ENCODE data around the gene GORAB. TPM values are rescaled to one million over a fixed set of nuclear protein-coding genes. Genes with fewer than 3 reads are reported as not detected.
A peak's percentile ranks its signal among the peaks of the same experiment; 100 is the strongest.

GORAB gene
- total and polyA plus RNA-seq, 2 experiments from 2014 or later, result 14.7 to 16.4 TPM

DNA sequence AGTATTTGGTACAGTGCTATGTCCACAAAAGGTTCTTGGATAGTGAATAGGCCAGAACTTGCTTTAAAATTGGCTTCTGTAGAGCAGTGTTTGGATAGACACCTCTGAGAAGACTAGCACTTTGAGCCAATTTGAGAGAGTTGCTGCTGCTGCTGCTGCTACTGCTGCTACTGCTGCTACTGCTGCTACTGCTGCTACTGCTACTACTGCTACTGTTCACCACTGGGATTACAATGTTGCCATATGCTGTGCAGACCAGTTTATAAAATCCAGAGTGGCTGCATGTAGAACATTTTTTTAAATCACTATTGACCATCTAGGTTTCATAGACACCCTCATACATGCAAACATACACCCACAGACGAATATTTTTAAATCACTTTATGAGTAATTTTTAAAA, 15.3 kb downstream of the GORAB start:
- TF ChIP-seq EZH2 (IDR thresholded peaks at IDR 0.05; ENCODE audit: insufficient read depth, poor library complexity, severe bottlenecking), result no peak
- no peak for TF ChIP-seq EZH2phosphoT487 (IDR thresholded peaks at IDR 0.05; ENCODE audit: insufficient read depth, low read depth)
- Histone ChIP-seq H3K27me3 (replicated peaks; ENCODE audit: insufficient read depth) (no peaks in the 10 kb centered on the region), H3K9me3 (ENCODE audit: low read depth) (no peaks in the 10 kb centered on the region), H3K36me3 (ENCODE audit: low read depth) (peaks cover 77% of the 10 kb centered on the region), H3K4me2 (ENCODE audit: unreplicated experiment) (no peak overlapping the region), H3K9me2 (ENCODE audit: insufficient read depth) (no peaks in the 10 kb centered on the region), H3F3A (ENCODE audit: insufficient read depth) (peaks cover 28% of the 10 kb centered on the region), H4K20me1 (ENCODE audit: insufficient read depth) (no peaks in the 10 kb centered on the region), H3K79me2 (ENCODE audit: insufficient read depth) (peaks cover 44% of the 10 kb centered on the region), H3K4me3 (no peak overlapping the region), H3K9ac (no peak overlapping the region), H3K4me1 (ENCODE audit: insufficient read depth) (peaks cover 16% of the 10 kb centered on the region), H3K27ac (no peak overlapping the region), H2AFZ (no peak overlapping the region)
- in situ Hi-C loops (cut with MboI), result loop anchor here (25.0 kb wide), 1 partner anchor 535 kb away; no protein-coding TSS in a partner anchor
- no peak for DNase-seq
- 96 to 98% methylated on average over 1 of the region's 1 CpG for WGBS, 2 experiments (ENCODE audit: low coverage in 1 of 2, low lambda C conversion rate in 2 of 2, missing lambda C conversion rate in 2 of 2)

GRCh38 chr1:170548497-170548896, 16.5 kb downstream of the GORAB start:
- H3K9me3 ChIP-seq (ENCODE audit: low read depth), result no peaks in the 10 kb centered on the region
- H3K79me2 ChIP-seq (ENCODE audit: insufficient read depth), result peaks cover 39% of the 10 kb centered on the region
- peaks cover 28% of the 10 kb centered on the region for H3F3A ChIP-seq (ENCODE audit: insufficient read depth)
- H3K4me1 ChIP-seq (ENCODE audit: insufficient read depth), result peaks cover 16% of the 10 kb centered on the region
- H3K36me3 ChIP-seq (ENCODE audit: low read depth), result peaks cover 77% of the 10 kb centered on the region
- H3K27me3 ChIP-seq (replicated peaks; ENCODE audit: insufficient read depth), result no peaks in the 10 kb centered on the region
- no peak overlapping the region for H3K4me3 ChIP-seq
- H2AFZ ChIP-seq, result no peak overlapping the region
- H3K4me2 ChIP-seq (ENCODE audit: unreplicated experiment), result no peak overlapping the region
- DNase-seq, result no peak
- no peaks in the 10 kb centered on the region for H3K9me2 ChIP-seq (ENCODE audit: insufficient read depth)
- H4K20me1 ChIP-seq (ENCODE audit: insufficient read depth), result no peaks in the 10 kb centered on the region
- H3K27ac ChIP-seq, result no peak overlapping the region
- in situ Hi-C loops (cut with MboI), result loop anchor here (25.0 kb wide), 1 partner anchor 536 kb away; no protein-coding TSS in a partner anchor
- no peak overlapping the region for H3K9ac ChIP-seq
- TF ChIP-seq EZH2phosphoT487 (IDR thresholded peaks at IDR 0.05; ENCODE audit: insufficient read depth, low read depth), result no peak
- TF ChIP-seq EZH2 (IDR thresholded peaks at IDR 0.05; ENCODE audit: insufficient read depth, poor library complexity, severe bottlenecking), result no peak

GRCh38 chr1:170555370-170555769, 23.4 kb downstream of the GORAB start:
- Histone ChIP-seq H3F3A (ENCODE audit: insufficient read depth) (peaks cover 57% of the 10 kb centered on the region), H3K9ac (no peak overlapping the region), H2AFZ (no peak overlapping the region), H4K20me1 (ENCODE audit: insufficient read depth) (no peaks in the 10 kb centered on the region), H3K4me2 (ENCODE audit: unreplicated experiment) (no peak overlapping the region), H3K4me1 (ENCODE audit: insufficient read depth) (peaks cover 27% of the 10 kb centered on the region), H3K27ac (no peak overlapping the region), H3K27me3 (replicated peaks; ENCODE audit: insufficient read depth) (no peaks in the 10 kb centered on the region), H3K79me2 (ENCODE audit: insufficient read depth) (no peaks in the 10 kb centered on the region), H3K4me3 (no peak overlapping the region), H3K9me2 (ENCODE audit: insufficient read depth) (no peaks in the 10 kb centered on the region), H3K36me3 (ENCODE audit: low read depth) (peaks cover 31% of the 10 kb centered on the region), H3K9me3 (ENCODE audit: low read depth) (no peaks in the 10 kb centered on the region)
- WGBS, 2 experiments (ENCODE audit: low coverage in 1 of 2, low lambda C conversion rate in 2 of 2, missing lambda C conversion rate in 2 of 2), result 93 to 94% methylated on average over 1 of the region's 1 CpG
- in situ Hi-C loops (cut with MboI), result no loop called here
- no peak for DNase-seq
- TF ChIP-seq EZH2phosphoT487 (IDR thresholded peaks at IDR 0.05; ENCODE audit: insufficient read depth, low read depth) (no peak), EZH2 (IDR thresholded peaks at IDR 0.05; ENCODE audit: insufficient read depth, poor library complexity, severe bottlenecking) (no peak)

- Histone ChIP-seq H3K9me3 (ENCODE audit: low read depth) (no peaks in the 10 kb centered on the region), H3K4me2 (ENCODE audit: unreplicated experiment) (no peak overlapping the region), H3K9me2 (ENCODE audit: insufficient read depth) (no peaks in the 10 kb centered on the region), H3K9ac (no peak overlapping the region), H3K4me1 (ENCODE audit: insufficient read depth) (peaks cover 27% of the 10 kb centered on the region), H3K36me3 (ENCODE audit: low read depth) (peaks cover 20% of the 10 kb centered on the region), H3F3A (ENCODE audit: insufficient read depth) (peaks cover 72% of the 10 kb centered on the region), H3K27ac (peak overlapping the region; percentile 68), H3K4me3 (no peak overlapping the region), H3K79me2 (ENCODE audit: insufficient read depth) (no peaks in the 10 kb centered on the region), H4K20me1 (ENCODE audit: insufficient read depth) (no peaks in the 10 kb centered on the region), H2AFZ (no peak overlapping the region), H3K27me3 (replicated peaks; ENCODE audit: insufficient read depth) (no peaks in the 10 kb centered on the region)
- TF ChIP-seq EZH2 (IDR thresholded peaks at IDR 0.05; ENCODE audit: insufficient read depth, poor library complexity, severe bottlenecking) (no peak), EZH2phosphoT487 (IDR thresholded peaks at IDR 0.05; ENCODE audit: insufficient read depth, low read depth) (no peak)
- DNase-seq, result peak; percentile 78
- in situ Hi-C loops (cut with MboI), result no loop called here
Observed at GRCh38 chr1:170556917-170557316, 25.0 kb downstream of the GORAB start.

DNA sequence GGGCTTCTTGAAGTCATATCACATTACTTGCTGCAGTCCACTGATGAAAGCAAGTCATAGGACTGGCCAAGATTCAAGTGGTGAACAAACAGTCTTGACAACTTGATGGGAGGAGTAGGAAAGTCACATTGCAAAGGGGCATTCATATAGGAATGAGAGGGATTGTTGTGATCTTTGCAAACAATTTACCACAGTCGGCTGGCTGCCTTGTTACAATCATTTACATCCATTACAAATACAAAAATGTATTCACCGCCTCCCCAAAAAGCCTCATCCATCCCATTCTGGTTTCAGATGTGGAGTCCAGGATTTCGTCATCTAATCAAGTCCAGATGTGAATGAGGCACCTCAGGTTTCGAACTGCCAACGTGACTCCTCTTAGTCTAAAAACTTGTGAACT, 26.8 kb downstream of the GORAB start:
- Histone ChIP-seq H2AFZ (no peak overlapping the region), H3K4me1 (ENCODE audit: insufficient read depth) (peaks cover 46% of the 10 kb centered on the region), H3K4me2 (ENCODE audit: unreplicated experiment) (no peak overlapping the region), H3F3A (ENCODE audit: insufficient read depth) (peaks cover 74% of the 10 kb centered on the region), H3K79me2 (ENCODE audit: insufficient read depth) (no peaks in the 10 kb centered on the region), H3K9me2 (ENCODE audit: insufficient read depth) (no peaks in the 10 kb centered on the region; the same call in 1 of the 2 replicates), H3K9ac (no peak overlapping the region), H3K4me3 (no peak overlapping the region), H3K9me3 (ENCODE audit: low read depth) (no peaks in the 10 kb centered on the region), H4K20me1 (ENCODE audit: insufficient read depth) (no peaks in the 10 kb centered on the region), H3K36me3 (ENCODE audit: low read depth) (peaks cover 2% of the 10 kb centered on the region; the same call in 1 of the 2 replicates), H3K27me3 (replicated peaks; ENCODE audit: insufficient read depth) (no peaks in the 10 kb centered on the region), H3K27ac (no peak overlapping the region)
- 62 to 65% methylated on average over 5 of the region's 5 CpGs for WGBS, 2 experiments (ENCODE audit: low coverage in 1 of 2, low lambda C conversion rate in 2 of 2, missing lambda C conversion rate in 2 of 2)
- in situ Hi-C loops (cut with MboI), result no loop called here
- TF ChIP-seq EZH2phosphoT487 (IDR thresholded peaks at IDR 0.05; ENCODE audit: insufficient read depth, low read depth), result no peak
- DNase-seq, result no peak

All from GM23248 (cell line).